Neural progenitor cell (in vitro differentiated cells): Measurements from ENCODE around the gene SMCHD1. TPM values are rescaled to one million over a fixed set of nuclear protein-coding genes. Genes with fewer than 3 reads are reported as not detected.

ENCODE experiments used
- DNase-seq: peaks from one replicate; pipeline ENCODE4 v3.0.0-alpha.2; 2016; ENCODE audit warnings: low spot score
- H2AFZ ChIP-seq: fragments of 200-600 bp; sonication (generic); replicated peaks from 2 replicates; pipeline ENCODE4 v1.6.1; 2016; ENCODE audit warnings: antibody characterized with exemption
- H3F3A ChIP-seq: fragments of 200-600 bp; sonication (generic); 2 replicates; pipeline ENCODE4 v1.6.1; 2016; ENCODE audit warnings: antibody characterized with exemption, low read depth
- H3K27ac ChIP-seq: fragments of 200-600 bp; sonication (generic); 2 replicates; pipeline ENCODE4 v1.5.1; 2016; ENCODE audit warnings: mild to moderate bottlenecking
- H3K27me3 ChIP-seq: fragments of 200-600 bp; sonication (generic); 2 replicates; pipeline ENCODE4 v1.6.1; 2016; ENCODE audit warnings: mild to moderate bottlenecking, moderate library complexity
- H3K36me3 ChIP-seq: fragments of 200-600 bp; sonication (generic); 2 replicates; pipeline ENCODE4 v1.5.1; 2016
- H3K4me1 ChIP-seq: fragments of 200-600 bp; sonication (generic); 2 replicates; pipeline ENCODE4 v1.6.1; 2016; ENCODE audit warnings: mixed run types
- H3K4me2 ChIP-seq: fragments of 200-600 bp; sonication (generic); 2 replicates; pipeline ENCODE4 v1.6.1; 2016
- H3K4me3 ChIP-seq: fragments of 200-600 bp; sonication (generic); 2 replicates; pipeline ENCODE4 v1.5.1; 2016
- H3K79me2 ChIP-seq: fragments of 200-600 bp; sonication (generic); 2 replicates; pipeline ENCODE4 v1.6.1; 2016; ENCODE audit warnings: low read depth
- H3K9ac ChIP-seq: fragments of 200-600 bp; sonication (generic); 2 replicates; pipeline ENCODE4 v1.6.1; 2016
- H3K9me3 ChIP-seq: fragments of 200-600 bp; sonication (generic); 2 replicates; pipeline ENCODE4 v1.5.1; 2016; ENCODE audit warnings: low read depth
- H4K20me1 ChIP-seq: fragments of 200-600 bp; sonication (generic); 2 replicates; pipeline ENCODE4 v1.6.1; 2016; ENCODE audit warnings: low read depth
- H3K27ac Mint-ChIP-seq: 3 replicates; pipeline ENCODE4 v1.8.0; 2021; ENCODE audit warnings: mixed read lengths
- H3K27me3 Mint-ChIP-seq: 2 replicates; pipeline ENCODE4 v1.8.0; 2022; ENCODE audit warnings: low read depth, mild to moderate bottlenecking, inconsistent platforms, moderate library complexity, mixed read lengths; ENCODE audit not compliant: insufficient read depth
- H3K36me3 Mint-ChIP-seq: 3 replicates; pipeline ENCODE4 v1.8.0; 2021; ENCODE audit warnings: mixed read lengths
- H3K4me1 Mint-ChIP-seq: 3 replicates; pipeline ENCODE4 v1.8.0; 2021; ENCODE audit warnings: mixed read lengths
- H3K4me3 Mint-ChIP-seq: 3 replicates; pipeline ENCODE4 v1.8.0; 2021; ENCODE audit warnings: mild to moderate bottlenecking, moderate library complexity, mixed read lengths
- H3K9me3 Mint-ChIP-seq: 3 replicates; pipeline ENCODE4 v1.8.0; 2020; ENCODE audit warnings: mixed read lengths
- CTCF ChIP-seq: fragments of 200-600 bp; sonication (generic); IDR thresholded peaks from 2 replicates; pipeline ENCODE4 v1.5.1; 2017; ENCODE audit warnings: antibody characterized with exemption, mild to moderate bottlenecking
- EZH2 ChIP-seq: fragments of 200-600 bp; sonication (generic); IDR thresholded peaks from 2 replicates; pipeline ENCODE4 v1.6.1; 2017; ENCODE audit warnings: antibody characterized with exemption, mild to moderate bottlenecking, moderate library complexity
- EZH2phosphoT487 ChIP-seq: fragments of 200-600 bp; sonication (generic); IDR thresholded peaks from 2 replicates; pipeline ENCODE4 v1.6.1; 2017; ENCODE audit warnings: antibody characterized with exemption
- total RNA-seq: library from RNA; depleted of rRNA; stranded (reverse); fragments of >200 nt; gene quantifications from 2 replicates; pipeline ENCODE4 v1.2.3, GENCODE V29; 2015; ENCODE audit warnings: low replicate concordance

SMCHD1 gene
- total RNA-seq, 1 donor from 2014 or later, result 127 TPM

GRCh38 chr18:2777241-2777640 is 121.7 kb downstream of the SMCHD1 start:
- Histone ChIP-seq H3K4me3 (no peak overlapping the region), H3K9me3 (no peaks in the 10 kb centered on the region), H3K36me3 (peaks cover 13% of the 10 kb centered on the region), H2AFZ (no peak overlapping the region), H3F3A (no peaks in the 10 kb centered on the region), H3K79me2 (no peaks in the 10 kb centered on the region), H3K4me1 (peaks cover 6% of the 10 kb centered on the region), H3K27ac (no peak overlapping the region), H3K4me2 (no peak overlapping the region), H3K9ac (no peak overlapping the region), H4K20me1 (peaks cover 4% of the 10 kb centered on the region), H3K27me3 (no peaks in the 10 kb centered on the region)
- peaks cover 18% of the 10 kb centered on the region for H3K36me3 Mint-ChIP-seq
- H3K4me3 Mint-ChIP-seq, result no peak overlapping the region
- no peak for DNase-seq
- H3K27ac Mint-ChIP-seq, result no peak overlapping the region
- no peaks in the 10 kb centered on the region for H3K4me1 Mint-ChIP-seq
- H3K9me3 Mint-ChIP-seq, result no peaks in the 10 kb centered on the region
- TF ChIP-seq EZH2, result no peak
- no peak for TF ChIP-seq CTCF
- TF ChIP-seq EZH2phosphoT487, result no peak
- no peaks in the 10 kb centered on the region for H3K27me3 Mint-ChIP-seq

GRCh38 chr18:2780750-2781149 is 125.2 kb downstream of the SMCHD1 start:
- no peak for TF ChIP-seq EZH2phosphoT487
- no peak for TF ChIP-seq CTCF
- TF ChIP-seq EZH2, result no peak
- Histone ChIP-seq H2AFZ (no peak overlapping the region), H3K36me3 (peaks cover 11% of the 10 kb centered on the region), H3K9ac (no peak overlapping the region), H3K4me1 (peaks cover 6% of the 10 kb centered on the region), H3K27ac (no peak overlapping the region), H3K4me2 (no peak overlapping the region), H3F3A (no peaks in the 10 kb centered on the region), H4K20me1 (peaks cover 4% of the 10 kb centered on the region), H3K79me2 (no peaks in the 10 kb centered on the region), H3K9me3 (no peaks in the 10 kb centered on the region), H3K4me3 (no peak overlapping the region), H3K27me3 (no peaks in the 10 kb centered on the region)
- DNase-seq, result no peak
- H3K4me1 Mint-ChIP-seq, result no peaks in the 10 kb centered on the region
- no peak overlapping the region for H3K4me3 Mint-ChIP-seq
- no peak overlapping the region for H3K27ac Mint-ChIP-seq
- no peaks in the 10 kb centered on the region for H3K27me3 Mint-ChIP-seq
- H3K9me3 Mint-ChIP-seq, result no peaks in the 10 kb centered on the region
- H3K36me3 Mint-ChIP-seq, result peaks cover 26% of the 10 kb centered on the region

- Histone ChIP-seq H3K27me3 (no peaks in the 10 kb centered on the region), H3K9ac (no peak overlapping the region), H3K4me2 (no peak overlapping the region), H4K20me1 (no peaks in the 10 kb centered on the region), H3K27ac (no peak overlapping the region), H3K4me1 (no peaks in the 10 kb centered on the region), H3K4me3 (no peak overlapping the region), H3K36me3 (no peaks in the 10 kb centered on the region), H3K9me3 (no peaks in the 10 kb centered on the region), H3K79me2 (no peaks in the 10 kb centered on the region), H3F3A (no peaks in the 10 kb centered on the region), H2AFZ (no peak overlapping the region)
- Mint-ChIP-seq H3K9me3 (no peaks in the 10 kb centered on the region), H3K36me3 (peaks cover 30% of the 10 kb centered on the region), H3K4me1 (no peaks in the 10 kb centered on the region), H3K27me3 (peaks cover 2% of the 10 kb centered on the region), H3K27ac (no peak overlapping the region), H3K4me3 (no peak overlapping the region)
- no peak for DNase-seq
- TF ChIP-seq CTCF (no peak), EZH2phosphoT487 (no peak)
Measured at GRCh38 chr18:2787225-2787624, 131.7 kb downstream of the SMCHD1 start.

- Histone ChIP-seq H3K27me3 (no peaks in the 10 kb centered on the region), H3F3A (no peaks in the 10 kb centered on the region), H3K4me3 (no peak overlapping the region), H3K4me2 (no peak overlapping the region), H2AFZ (no peak overlapping the region), H3K9me3 (no peaks in the 10 kb centered on the region), H3K36me3 (peaks cover 19% of the 10 kb centered on the region), H3K79me2 (no peaks in the 10 kb centered on the region), H3K4me1 (no peaks in the 10 kb centered on the region), H3K27ac (no peak overlapping the region), H4K20me1 (no peaks in the 10 kb centered on the region), H3K9ac (no peak overlapping the region)
- no peak for DNase-seq
- TF ChIP-seq EZH2 (no peak), EZH2phosphoT487 (no peak), CTCF (no peak)
- no peaks in the 10 kb centered on the region for H3K9me3 Mint-ChIP-seq
- no peaks in the 10 kb centered on the region for H3K4me1 Mint-ChIP-seq
- peaks cover 2% of the 10 kb centered on the region for H3K27me3 Mint-ChIP-seq
- H3K36me3 Mint-ChIP-seq, result peaks cover 31% of the 10 kb centered on the region
- H3K27ac Mint-ChIP-seq, result no peak overlapping the region
- H3K4me3 Mint-ChIP-seq, result no peak overlapping the region
Measured at GRCh38 chr18:2792395-2792794, 136.9 kb downstream of the SMCHD1 start.
